ENCODE data around the gene SHROOM3.

SHROOM3 gene

DNA sequence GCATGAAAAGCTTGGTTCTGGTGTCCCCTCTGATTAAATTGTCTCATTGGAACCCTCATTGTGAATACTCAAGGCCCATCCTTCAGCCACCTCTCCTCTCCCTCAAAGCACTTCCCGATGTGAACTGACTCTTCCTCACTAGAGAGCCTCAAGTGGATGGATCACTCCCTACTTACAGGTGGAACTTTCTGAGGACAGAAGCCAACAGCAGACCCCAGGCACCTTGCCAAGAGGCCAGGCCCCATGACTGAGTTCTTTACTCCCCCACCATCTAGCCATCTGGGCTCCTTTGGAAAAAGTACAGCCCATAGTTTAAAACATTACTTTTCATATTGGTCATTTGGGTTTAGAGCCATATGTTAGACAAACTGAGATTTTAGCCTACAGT, 224.1 kb downstream of the SHROOM3 start:
- TF ChIP-seq, protein P1, sequence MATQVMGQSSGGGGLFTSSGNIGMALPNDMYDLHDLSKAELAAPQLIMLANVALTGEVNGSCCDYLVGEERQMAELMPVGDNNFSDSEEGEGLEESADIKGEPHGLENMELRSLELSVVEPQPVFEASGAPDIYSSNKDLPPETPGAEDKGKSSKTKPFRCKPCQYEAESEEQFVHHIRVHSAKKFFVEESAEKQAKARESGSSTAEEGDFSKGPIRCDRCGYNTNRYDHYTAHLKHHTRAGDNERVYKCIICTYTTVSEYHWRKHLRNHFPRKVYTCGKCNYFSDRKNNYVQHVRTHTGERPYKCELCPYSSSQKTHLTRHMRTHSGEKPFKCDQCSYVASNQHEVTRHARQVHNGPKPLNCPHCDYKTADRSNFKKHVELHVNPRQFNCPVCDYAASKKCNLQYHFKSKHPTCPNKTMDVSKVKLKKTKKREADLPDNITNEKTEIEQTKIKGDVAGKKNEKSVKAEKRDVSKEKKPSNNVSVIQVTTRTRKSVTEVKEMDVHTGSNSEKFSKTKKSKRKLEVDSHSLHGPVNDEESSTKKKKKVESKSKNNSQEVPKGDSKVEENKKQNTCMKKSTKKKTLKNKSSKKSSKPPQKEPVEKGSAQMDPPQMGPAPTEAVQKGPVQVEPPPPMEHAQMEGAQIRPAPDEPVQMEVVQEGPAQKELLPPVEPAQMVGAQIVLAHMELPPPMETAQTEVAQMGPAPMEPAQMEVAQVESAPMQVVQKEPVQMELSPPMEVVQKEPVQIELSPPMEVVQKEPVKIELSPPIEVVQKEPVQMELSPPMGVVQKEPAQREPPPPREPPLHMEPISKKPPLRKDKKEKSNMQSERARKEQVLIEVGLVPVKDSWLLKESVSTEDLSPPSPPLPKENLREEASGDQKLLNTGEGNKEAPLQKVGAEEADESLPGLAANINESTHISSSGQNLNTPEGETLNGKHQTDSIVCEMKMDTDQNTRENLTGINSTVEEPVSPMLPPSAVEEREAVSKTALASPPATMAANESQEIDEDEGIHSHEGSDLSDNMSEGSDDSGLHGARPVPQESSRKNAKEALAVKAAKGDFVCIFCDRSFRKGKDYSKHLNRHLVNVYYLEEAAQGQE (IDR thresholded peaks at IDR 0.05; ENCODE audit: insufficient read depth in 1 of 2, low read depth in 2 of 2, low read length in 2 of 2): no peak
- TF ChIP-seq FOXP2 (optimal IDR thresholded peaks at IDR 0.05; ENCODE audit: borderline replicate concordance, extremely low read depth, extremely low read length, insufficient read depth) (no peak), TAF1 (IDR thresholded peaks at IDR 0.05; ENCODE audit: borderline replicate concordance, insufficient read depth, low read length) (no peak), SIN3A (IDR thresholded peaks at IDR 0.05; ENCODE audit: borderline replicate concordance, insufficient read depth, low read length) (no peak), POLR2AphosphoS5 (IDR thresholded peaks at IDR 0.05; ENCODE audit: low read depth, low read length) (no peak)

DNA sequence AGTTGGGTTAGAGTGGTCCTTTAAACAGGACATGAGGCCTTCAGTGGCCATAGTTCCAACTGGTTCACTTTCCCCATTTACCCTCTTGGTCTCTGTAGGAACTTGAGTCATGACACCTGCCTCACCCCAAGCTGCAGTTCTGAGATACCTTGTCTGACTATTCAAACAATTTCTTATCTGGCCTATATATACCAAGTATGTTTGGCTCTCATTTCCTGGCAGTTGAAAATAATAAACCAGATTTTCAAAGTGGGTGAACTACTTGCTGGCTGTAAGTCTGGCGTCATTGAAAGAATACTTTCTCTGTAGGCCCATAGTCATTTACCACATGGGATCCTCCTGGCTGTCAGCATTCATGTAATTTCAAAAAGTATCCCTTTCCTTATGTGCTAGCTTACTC, 228.8 kb downstream of the SHROOM3 start:
- no peak for TF ChIP-seq SIN3A (IDR thresholded peaks at IDR 0.05; ENCODE audit: borderline replicate concordance, insufficient read depth, low read length)
- no peak for TF ChIP-seq POLR2AphosphoS5 (IDR thresholded peaks at IDR 0.05; ENCODE audit: low read depth, low read length)

DNA sequence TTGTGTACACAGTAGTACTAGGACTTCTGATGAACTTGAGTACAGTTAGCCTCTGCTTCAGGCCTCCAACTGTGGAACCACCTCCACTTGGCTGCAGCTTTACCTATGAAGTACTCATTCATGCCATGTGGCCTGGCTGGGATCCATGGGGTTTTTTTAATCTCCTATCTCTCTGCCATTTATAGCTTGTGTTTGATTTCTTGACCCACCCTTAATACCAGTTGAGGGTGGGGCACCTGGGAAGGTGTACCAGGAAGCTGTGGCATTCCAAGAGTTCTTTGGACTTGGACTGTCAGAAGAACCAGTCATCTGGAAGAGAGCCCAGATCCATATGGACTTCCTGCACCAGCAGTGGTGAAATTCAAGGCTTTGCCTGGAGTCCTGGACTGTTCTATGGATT, 230.1 kb downstream of the SHROOM3 start:
- TF ChIP-seq TAF1 (IDR thresholded peaks at IDR 0.05; ENCODE audit: borderline replicate concordance, insufficient read depth, low read length) (no peak), SIN3A (IDR thresholded peaks at IDR 0.05; ENCODE audit: borderline replicate concordance, insufficient read depth, low read length) (no peak), FOXP2 (optimal IDR thresholded peaks at IDR 0.05; ENCODE audit: borderline replicate concordance, extremely low read depth, extremely low read length, insufficient read depth) (no peak), POLR2AphosphoS5 (IDR thresholded peaks at IDR 0.05; ENCODE audit: low read depth, low read length) (no peak)
- TF ChIP-seq, protein P1 (IDR thresholded peaks at IDR 0.05; ENCODE audit: insufficient read depth in 1 of 2, low read depth in 2 of 2, low read length in 2 of 2): no peak

DNA sequence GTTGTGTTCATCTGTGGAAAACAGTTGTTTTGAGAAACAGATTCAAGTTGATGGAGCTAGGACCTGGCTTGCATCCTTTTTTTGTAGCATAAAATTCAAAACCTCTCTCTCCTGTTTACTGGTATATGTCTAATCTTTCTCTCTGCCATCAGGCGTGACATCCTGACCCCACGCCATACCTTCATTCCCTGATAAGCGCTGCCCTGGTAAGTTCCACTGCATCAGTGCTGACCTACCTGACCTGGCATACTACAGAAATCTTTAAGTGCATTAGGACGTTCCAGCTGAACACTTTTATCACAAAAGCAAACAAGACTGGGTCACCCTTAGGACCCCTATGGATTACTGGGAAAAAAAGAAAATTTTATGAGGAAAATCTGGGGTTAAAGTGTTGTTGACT, 230.7 kb downstream of the SHROOM3 start:
- TF ChIP-seq POLR2AphosphoS5 (IDR thresholded peaks at IDR 0.05; ENCODE audit: low read depth, low read length) (no peak), TAF1 (IDR thresholded peaks at IDR 0.05; ENCODE audit: borderline replicate concordance, insufficient read depth, low read length) (no peak), SIN3A (IDR thresholded peaks at IDR 0.05; ENCODE audit: borderline replicate concordance, insufficient read depth, low read length) (no peak), FOXP2 (optimal IDR thresholded peaks at IDR 0.05; ENCODE audit: borderline replicate concordance, extremely low read depth, extremely low read length, insufficient read depth) (no peak)
- TF ChIP-seq, protein P1 (IDR thresholded peaks at IDR 0.05; ENCODE audit: insufficient read depth in 1 of 2, low read depth in 2 of 2, low read length in 2 of 2): no peak

DNA sequence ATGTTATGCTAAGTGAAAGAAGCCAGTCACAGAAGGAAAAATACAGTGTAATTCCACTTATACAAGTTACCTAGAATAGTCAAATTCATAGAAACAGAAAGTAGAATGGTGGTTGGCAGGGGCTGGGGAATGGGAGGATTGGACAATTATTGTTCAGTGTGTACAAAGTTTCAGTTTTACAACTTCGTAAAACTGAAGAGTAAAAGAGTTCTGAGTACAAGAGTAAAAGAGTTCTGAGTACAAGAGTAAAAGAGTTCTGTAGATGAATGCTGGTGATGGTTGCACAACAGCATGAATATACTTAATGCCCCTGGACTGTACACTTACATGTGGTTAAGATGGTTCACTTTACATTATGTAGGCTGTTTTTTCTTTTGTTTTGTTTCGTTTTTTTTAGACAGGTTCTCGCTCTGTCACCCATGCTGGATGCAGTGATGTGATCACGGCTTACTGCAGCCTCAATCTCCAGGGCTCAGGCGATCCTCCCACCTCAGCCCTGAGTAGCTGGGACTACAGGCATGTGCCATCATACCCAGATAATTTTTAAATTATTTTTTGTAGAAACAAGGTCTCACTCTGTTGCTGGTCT, 232.0 kb downstream of the SHROOM3 start:
- TF ChIP-seq FOXP2 (optimal IDR thresholded peaks at IDR 0.05; ENCODE audit: borderline replicate concordance, extremely low read depth, extremely low read length, insufficient read depth): no peak
- TF ChIP-seq, protein P1 (IDR thresholded peaks at IDR 0.05; ENCODE audit: insufficient read depth in 1 of 2, low read depth in 2 of 2, low read length in 2 of 2): no peak
- TF ChIP-seq SIN3A (IDR thresholded peaks at IDR 0.05; ENCODE audit: borderline replicate concordance, insufficient read depth, low read length): no peak
- no peak for TF ChIP-seq POLR2AphosphoS5 (IDR thresholded peaks at IDR 0.05; ENCODE audit: low read depth, low read length)
- no peak for TF ChIP-seq TAF1 (IDR thresholded peaks at IDR 0.05; ENCODE audit: borderline replicate concordance, insufficient read depth, low read length)

Data from PFSK-1 (cell line).